ENCODE results near the gene NLGN1. TPM values are rescaled to one million over a fixed set of nuclear protein-coding genes. Genes with fewer than 3 reads are reported as not detected.
"Not testable (repeated sequence)": the region's sequence is repeated elsewhere in the genome, so short reads cannot be mapped to it uniquely, and the experiment has no call there.

Gene NLGN1
- total RNA-seq, 1 donor from 2014 or later: 20.4 TPM

DNA sequence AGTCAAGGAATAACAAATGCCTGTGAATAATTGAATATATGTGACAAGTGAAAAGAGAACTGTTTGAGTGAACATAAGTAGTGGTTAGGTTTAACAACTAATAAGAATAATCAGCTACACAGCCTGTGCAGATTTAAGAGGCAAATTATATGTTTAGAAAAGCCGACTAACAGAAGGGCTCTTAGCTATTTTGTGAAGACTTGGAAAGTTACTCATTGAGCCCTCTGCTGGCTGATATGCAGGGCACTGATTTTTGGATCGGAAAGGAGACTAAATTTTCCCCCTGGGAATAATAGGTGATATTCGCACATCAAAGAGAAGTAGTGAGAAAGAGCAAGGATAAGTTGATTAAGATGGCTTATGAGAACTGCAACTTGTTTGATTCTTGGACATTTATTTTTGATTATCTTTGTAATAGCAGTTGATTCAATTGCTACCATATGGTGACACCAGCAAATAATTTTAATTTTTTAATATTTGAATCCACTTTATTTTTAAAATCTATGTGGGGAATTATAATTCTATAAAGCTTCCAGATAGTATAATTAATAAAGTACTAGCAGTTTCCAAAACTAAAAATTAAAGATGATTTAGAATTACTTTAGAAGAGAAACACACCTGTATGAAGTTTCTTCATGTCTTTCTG, 156.2 kb downstream of the NLGN1 start:
- DNase-seq (ENCODE audit: low read depth): peak; percentile 48

DNA sequence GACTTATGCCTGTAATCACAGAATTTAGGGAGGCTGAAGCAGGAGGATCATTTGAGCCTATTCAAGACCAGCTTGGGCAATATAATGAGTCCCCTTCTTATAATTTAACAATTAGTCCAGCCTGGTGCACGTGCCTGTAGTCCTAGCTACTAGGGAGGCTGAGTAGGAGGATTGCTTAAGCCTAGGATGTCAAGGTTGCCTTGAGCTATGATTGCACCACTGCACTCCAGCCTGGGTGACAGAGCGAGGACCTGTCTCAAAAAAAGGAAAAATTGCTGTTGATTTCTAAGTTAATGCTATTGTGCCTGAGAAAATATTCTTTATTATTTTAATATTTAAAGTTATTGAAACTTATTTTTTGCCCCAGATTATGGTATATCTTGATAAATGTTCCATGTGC, 159.0 kb downstream of the NLGN1 start:
- DNase-seq (ENCODE audit: low read depth): peak; percentile 17

DNA sequence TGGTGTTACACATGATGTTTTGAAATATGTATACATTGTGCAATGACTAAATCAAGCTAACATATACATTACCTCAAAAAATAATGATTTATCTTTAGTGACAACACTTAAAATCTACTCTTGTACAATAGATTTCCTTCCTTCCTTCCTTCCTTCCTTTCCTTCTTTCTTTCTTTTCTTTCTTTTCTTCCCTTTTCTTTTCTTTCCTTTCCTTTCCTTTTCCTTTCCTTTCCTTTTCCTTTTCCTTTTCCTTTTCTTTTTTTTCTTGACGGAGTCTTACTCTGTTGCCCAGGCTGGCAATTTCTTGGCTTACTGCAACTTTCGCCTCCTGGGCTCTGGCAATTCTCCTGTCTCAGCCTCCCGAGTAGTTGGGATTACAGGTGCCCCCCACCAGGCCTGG, 170.5 kb downstream of the NLGN1 start:
- no peak for DNase-seq (ENCODE audit: low read depth)

DNA sequence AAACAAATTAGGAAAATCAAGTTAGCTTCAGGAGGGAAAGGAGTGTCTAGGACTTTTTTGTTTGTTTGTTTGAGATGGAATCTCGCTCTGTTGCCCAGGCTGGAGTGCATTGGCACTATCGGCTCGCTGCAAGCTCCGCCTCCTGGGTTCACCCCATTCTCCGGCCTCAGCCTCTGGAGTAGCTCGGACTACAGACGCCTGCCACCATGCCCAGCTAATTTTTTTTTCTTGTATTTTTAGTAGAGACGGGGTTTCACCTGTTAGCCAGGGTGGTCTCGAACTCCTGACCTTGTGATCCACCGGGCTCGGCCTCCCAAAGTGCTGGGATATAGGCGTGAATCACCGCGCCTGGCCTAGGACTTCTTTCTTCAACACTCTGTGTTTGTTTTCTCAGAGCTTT, 171.1 kb downstream of the NLGN1 start:
- no peak for DNase-seq (ENCODE audit: low read depth)

DNA sequence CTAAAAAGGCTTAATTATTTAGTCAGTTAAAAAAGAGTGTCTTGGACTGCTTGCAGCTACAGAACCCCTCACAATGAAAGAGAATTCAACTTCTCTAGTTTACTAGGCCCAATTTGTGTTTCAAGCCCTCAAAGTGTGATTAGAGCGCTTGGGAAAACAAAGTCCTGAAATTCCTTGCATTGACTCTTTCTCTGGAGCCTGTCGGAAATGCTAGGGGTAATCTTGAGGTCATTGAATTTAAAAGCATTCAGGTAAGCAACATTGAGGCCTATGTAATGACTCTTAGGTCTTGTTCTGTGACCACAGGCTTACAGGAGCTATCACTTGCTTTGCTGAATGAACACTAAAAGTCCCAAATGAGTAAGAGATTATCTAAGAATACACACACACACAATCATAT, 186.0 kb downstream of the NLGN1 start:
- peak; percentile 18 for DNase-seq (ENCODE audit: low read depth)

DNA sequence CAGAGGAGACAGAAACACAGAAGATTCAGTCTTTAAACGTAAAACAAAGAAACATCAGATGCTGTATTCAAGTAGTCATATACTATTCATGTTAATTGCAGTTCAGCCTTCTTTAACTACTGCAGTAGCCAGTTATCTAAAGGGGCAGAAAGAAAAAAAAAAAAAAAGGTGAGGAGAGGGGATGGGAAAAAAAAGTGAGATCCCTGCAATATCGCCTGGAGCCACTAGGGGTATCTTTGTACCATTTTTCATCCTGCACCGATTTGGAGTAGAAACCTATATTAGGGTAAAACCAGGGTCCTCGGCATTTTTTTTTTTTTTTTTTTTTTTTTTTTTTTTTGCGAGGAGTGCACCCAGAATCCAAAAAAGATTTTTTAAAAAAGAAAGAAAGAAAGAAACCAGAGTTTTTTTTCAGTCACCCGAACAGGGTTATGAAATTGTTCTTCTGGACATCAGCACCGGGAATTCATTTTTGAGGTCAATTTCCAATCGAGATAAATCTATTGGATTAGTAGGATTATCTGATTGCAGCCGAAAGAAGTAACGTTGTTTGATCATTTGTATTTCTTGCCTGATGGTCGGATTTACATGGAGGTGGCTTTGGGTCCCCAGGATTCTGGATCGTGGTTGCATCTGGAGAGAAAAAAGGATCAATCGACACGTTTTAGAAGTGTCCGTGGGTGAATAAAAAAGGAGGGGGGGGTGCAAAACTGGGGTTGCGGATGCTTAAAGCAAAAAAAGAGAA, 186.7 kb downstream of the NLGN1 start:
- peak; percentile 49 for DNase-seq (ENCODE audit: low read depth)

DNA sequence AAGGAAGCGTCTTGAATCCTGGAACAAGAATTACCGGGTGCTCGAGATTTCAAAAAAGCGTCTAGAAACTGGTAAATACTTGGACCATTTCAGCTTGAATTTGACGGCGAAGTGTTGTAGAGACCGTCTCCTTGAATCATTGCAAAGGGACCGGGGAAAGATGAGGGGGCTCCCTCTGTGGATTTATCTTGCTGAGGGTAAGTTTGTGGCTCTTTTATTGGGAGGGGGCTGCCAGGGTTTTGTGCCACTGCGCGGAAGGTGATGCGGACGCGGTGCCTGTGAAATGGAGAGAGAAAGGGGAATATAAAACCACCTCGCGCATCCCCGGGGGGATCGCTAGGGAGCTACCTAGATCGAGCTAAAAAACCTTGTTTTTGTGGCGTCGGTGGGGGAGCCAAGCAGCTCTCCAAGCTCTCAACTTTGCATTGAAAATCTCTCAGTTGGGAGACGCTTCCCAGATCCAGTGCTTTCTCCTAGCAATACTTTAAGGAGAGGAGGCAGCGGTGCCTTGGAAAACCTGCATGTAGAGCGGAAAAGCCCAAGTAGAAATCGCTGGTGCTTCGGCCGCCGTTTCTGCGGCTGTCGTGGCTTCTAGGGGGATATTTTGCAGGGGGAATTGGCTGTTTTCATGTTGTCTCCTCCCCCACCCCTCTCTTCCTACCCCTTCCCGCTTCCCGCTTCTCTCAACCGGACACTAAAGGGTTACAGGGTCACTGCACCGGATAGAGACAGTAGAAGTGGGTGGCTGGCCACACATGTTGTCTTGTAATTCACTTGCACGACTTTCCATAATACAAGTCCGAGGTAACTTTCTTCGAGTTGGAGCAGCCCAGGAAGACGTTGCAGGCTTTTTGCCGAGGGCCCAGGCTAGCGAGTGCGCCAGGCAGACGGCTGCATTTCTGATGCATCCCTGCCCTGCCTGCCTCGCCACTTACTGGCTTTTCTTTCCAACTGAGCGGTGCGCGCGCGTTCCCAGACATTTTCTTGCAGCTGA, 187.6 kb downstream of the NLGN1 start:
- peak; percentile 38 for DNase-seq (ENCODE audit: low read depth)

DNA sequence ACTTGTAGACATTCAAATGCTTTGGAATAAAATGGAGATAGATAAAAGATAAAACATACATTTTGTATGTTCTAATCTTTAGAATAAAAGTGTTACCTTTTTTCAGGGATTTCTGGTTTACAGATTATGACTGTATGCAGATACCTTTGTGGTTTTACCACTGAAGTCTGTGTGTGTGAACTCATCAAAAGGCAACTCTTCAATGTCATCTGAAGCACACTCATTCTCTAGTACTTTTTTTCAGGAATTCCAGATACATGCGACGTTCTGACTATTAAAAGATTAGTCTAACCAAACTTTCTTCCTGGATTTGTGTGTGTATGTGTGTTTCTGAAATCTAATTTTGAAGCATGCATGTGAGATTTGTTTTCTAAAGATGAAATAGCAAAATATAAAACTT, 188.6 kb downstream of the NLGN1 start:
- DNase-seq (ENCODE audit: low read depth): peak; percentile 46

DNA sequence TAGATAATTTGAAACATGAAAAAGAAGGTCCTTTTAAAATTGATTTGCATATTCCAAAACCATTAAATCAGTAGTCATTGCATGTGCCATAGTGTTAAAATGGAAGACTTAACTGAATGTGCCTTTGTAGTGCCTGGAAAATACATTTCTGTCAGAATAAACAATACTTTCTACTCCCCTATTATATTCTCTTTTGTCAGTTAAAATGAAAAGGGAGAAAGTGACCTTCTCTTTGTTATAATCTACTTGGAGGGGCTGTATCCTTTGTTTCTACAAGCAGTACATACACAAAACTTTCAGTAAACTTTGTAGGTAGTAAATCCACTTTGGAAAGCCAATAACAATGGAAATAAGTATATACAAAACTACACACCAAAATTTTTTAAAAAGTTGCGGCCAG, 189.5 kb downstream of the NLGN1 start:
- DNase-seq (ENCODE audit: low read depth): no peak

DNA sequence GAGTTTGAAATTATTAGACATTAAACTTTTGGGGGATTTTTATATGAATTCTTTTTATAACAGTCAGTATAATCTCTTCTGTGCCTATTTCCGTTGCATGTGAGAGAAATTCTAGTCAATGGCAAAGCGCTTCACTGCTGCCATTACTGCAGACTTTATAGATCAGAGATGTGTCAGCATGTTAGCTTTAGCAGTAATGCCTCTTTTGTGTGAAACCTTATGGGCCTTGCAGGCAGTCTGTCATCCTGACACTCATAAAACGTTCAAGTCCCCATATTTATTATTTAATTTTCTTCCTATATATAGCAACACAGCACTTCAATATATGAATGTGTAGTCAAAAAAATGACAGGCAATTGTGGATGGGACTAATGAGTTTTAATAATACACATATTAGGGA, 191.0 kb downstream of the NLGN1 start:
- DNase-seq (ENCODE audit: low read depth): no peak

DNA sequence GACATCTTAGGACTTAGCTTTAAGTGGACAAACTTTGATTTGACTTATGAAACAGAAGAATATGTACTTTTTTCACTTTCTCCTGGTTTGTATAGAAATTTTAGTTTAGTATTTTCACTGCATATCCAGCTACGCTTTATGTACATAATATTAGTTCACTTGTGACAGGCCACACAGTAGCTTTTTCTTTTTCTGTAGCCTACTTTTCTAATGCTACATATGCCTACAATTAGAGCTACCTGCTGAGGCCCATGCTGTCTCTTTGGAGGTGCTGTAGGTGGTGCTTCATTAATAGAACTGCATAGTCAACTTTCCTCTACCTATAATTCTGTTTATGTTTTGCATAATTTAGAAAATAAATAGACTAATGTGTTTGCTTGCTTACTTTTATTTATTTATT, 191.6 kb downstream of the NLGN1 start:
- no peak for DNase-seq (ENCODE audit: low read depth)

DNA sequence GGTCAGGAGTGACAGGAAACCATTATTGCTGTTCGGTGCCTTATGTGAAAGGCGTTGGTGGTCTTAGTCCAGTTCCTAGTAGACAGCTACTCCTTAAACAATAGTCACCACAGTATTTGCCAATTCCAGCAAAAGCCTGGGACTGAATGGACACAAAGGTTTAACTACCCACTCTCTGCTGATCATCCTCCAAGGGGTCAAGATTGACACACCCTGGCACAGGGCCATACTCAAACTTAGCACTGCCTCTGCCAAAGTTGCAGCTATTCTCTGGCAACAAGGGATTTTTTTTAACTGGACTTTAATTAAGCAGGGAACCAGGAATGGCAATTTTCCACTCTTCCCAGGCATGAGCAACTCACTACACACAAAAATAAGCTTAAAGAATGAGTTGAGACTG, 193.9 kb downstream of the NLGN1 start:
- no peak for DNase-seq (ENCODE audit: low read depth)

DNA sequence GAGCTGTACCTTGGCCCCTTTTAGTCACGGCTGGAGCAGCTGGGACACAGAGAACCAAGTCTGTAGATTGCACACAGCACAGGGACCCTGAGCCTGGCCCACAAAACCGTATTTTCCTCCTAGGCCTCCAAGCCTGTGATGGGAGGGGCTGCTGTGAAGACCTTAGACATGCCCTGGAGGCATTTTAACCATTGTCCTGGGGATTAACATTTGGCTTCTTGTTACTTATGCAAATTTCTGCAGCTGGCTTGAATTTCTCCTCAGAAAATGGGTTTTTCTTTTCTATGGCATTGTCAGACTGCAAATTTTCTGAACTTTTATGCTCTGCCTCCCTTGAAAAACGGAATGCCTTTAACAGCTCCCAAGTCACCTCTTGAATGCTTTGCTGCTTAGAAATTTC, 197.3 kb downstream of the NLGN1 start:
- not testable (repeated sequence) for DNase-seq (ENCODE audit: low read depth)

DNA sequence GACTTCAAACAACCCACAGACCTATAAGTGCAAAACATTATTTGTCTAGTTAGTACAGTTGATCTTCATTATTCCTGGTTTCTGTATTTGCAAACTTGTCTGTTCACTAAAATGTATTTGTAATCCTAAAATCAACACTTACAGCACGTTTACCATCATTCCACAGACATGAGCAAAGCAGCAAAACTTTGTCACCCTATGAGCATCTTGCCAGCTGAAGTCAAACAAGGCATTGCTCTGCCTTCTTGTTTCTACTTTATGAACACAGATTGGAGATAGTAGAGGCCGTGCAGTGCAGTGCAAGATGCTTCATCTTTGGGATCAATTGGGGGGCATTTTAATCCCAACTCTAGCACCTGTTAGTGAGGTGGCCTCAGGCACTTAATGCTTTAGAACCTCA, 202.1 kb downstream of the NLGN1 start:
- DNase-seq (ENCODE audit: low read depth): no peak

DNA sequence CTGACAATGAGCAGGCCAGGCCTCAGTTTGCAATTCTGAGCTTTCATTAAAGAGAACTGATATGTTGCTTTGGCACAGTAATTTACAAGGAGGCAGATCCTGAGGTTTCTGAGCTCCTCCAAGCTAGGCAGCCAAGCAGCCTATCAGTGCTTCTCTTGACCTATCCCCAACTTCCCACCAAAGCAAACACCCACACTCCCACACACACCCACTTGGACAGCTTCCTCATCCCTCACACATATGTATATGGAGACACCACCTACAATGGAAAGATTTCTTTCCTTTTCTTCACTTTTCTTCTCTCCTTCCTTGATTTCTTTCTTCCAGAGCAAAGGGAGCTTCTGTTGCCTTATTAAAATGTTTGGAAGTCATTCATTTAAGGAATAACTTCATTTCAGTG, 217.0 kb downstream of the NLGN1 start:
- no peak for DNase-seq (ENCODE audit: low read depth)

DNA sequence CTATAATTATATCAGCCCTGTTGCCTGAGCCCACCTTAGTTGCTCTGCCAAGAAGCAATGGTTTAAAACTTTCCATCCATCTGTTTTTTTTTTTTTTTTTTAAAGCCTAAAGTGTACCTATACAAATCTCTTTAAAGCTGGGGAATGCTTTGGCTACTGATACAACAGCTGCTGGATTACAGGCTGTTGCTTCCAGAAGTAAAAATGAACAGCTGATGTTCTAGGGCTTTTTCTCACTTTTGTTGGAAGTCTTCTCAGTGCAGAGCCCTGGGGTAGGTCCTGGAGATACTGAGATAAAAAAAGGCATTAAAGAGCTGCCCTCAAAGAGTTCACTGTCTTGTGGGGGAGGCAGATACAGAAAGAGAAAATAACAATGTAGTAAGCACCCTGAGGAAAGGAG, 218.1 kb downstream of the NLGN1 start:
- no peak for DNase-seq (ENCODE audit: low read depth)

DNA sequence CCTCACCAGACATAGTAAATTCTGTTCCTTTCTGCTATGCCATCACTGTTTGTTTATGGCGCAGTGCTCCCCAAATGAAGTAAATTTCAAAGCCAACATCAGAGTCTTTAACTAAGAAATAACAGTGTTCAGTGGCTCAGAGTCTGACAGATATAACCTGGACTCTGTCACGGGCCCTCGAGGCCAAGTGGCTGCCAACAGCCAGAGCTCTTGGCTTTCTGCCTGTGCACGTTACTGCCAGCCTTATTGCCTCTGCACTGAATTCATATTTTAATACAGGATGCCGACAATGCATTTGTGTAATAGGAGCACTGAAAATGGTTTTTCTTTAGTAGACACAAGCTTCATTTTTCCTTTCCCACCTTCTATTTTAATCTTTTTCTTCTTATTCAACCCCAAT, 219.9 kb downstream of the NLGN1 start:
- no peak for DNase-seq (ENCODE audit: low read depth)

DNA sequence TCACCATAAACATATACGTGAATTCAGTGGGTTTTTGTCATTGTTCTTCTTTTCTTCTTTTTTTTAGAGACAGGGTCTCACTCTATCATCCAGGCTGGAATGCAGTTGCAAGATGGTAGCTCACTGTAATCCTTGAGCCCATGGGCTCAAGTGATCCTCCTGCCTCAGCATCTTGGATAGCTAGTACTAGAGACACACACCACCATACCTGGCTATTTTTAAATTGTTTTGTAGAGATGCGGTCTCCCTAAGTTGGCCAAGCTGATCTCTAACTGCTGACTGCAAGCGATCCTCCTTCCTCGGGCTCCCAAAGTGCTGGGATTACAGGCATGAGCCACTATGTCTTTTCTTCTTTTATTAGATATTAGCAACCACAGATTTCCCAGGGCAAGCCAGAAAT, 220.6 kb downstream of the NLGN1 start:
- no peak for DNase-seq (ENCODE audit: low read depth)

DNA sequence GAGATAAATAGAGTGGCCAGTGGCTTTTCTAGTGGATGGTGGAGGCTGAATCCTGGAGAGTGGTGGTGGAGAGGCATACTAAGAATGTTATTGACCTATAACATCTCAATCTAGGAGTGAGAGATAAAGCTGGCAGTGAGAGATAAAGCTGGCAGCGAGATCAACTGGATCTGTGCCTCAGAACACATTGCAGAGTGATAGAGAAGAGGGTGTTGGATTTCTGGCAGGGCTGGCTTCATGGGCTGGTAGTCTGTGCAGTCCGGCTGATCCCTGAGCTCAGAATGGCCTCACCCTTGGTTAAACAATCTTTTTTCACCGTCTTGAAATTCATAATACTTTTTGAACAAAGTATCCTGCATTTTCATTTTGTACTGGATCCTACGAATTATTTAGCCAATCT, 221.2 kb downstream of the NLGN1 start:
- no peak for DNase-seq (ENCODE audit: low read depth)

DNA sequence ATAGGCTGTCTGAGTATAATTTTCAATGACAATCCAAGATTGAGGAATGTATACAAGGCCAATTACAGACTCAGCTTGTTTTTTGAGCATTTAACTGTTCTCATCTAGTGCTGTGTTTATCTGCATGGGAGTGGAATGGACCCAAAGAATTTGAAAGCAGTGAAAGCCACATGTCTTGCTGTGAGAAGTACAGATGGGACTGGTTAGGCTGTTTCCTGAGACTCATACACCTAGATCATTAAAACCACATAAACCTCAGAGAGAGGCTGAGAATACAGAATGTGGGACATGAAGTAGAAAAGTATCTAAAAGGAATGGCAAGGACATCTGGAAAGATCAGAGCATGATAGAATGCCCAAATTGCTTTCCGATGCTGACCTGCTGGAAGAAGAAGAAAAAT, 224.6 kb downstream of the NLGN1 start:
- no peak for DNase-seq (ENCODE audit: low read depth)

DNA sequence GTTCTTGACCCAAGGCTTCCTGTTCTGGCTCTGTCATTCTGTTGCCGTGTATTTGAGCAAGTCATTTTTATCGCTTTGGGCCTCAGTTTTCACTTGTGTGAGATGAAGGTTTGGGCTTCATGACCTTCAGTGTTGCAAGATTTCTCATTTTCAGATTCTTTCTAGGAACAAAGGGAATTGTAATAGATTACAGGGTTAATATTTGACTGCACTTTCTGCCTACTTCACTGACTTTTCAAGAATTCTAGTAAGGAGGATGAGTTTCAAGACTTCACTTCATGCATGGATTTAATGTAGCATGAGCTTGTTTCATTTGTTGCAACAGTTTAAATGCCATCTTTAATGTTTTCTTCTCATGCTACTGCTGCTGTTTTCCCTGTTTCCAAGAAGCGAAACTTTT, 226.5 kb downstream of the NLGN1 start:
- peak; percentile 84 for DNase-seq (ENCODE audit: low read depth)

DNA sequence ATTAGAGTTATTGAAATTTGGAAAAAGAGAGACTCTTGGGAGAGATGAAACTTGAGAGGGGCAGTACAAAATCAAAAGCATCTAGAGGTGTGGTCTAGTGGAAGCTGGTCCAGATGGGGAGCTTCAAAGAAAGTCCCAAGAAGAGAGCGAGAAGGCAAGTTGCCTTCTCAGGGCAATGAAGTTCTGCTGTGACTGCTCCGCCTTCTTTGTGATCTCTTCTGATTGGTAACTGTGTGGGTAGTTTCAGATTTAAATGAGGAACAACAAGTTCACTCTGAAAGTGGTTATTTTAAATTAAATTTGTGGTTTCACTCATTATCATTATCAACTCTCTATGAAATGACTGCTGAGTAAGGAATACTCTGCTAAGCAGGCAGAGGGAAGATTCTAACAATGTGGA, 233.3 kb downstream of the NLGN1 start:
- DNase-seq (ENCODE audit: low read depth): no peak

DNA sequence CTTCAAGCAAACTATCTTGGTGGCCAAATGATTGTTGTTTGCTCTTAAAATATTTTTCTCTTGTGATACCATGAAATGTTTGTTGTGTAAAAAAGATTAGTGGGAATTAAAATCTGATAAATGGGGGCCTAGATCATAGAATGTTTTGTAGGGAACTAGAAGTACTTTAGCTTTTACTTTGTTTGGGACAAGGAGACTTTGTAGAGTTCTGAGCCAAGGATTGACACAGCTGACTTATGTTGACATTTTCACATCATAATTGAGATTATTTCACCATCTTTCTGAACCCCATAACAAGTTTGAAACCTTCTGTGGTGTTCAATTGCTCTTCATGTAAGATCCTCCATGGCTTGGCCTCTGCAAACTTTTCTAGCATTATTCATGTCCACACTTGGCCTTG, 235.4 kb downstream of the NLGN1 start:
- DNase-seq (ENCODE audit: low read depth): no peak
